ENCODE measurements around the gene NDST4.
"Not testable (repeated sequence)": the region's sequence is repeated elsewhere in the genome, so short reads cannot be mapped to it uniquely, and the experiment has no call there.

The NDST4 gene

DNA sequence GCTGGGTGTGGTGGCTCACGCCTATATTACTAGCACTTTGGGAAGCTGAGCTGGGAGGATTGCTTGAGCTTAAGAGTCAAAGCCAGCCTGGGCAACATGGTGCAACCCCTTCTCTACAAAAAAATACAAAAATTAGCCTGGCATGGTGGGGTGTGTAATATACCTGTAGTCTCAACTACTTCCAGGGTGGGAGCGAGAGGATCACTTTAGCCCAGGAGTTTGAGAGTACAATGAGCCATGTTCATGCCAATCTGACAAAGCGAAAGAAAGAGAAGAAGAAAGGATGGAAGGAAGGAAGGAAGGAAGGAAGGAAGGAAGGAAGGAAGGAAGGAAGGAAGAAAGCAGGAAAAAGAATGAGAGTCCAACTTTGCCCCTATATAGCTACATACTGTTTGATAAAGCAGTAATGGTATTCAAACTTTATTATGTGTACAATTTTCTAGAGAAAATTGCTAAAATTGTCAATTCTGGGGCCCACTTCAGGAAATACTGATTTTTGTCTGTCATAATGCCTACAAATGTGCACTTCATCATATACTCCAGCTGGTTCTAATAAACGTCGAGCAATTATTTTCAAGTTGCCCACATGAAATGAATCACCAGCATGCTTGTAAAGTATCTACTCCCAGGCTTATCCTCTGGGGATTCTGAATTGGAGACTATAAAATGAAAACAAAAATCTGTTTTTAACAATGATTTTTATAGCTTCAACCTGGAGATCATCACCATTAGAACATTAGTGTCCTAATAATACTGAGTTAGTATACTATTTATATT lies 132.3 kb downstream of the NDST4 start:
- H3K4me1 Mint-ChIP-seq, result no peaks in the 10 kb centered on the region
- peaks cover 3% of the 10 kb centered on the region for H3K9me3 Mint-ChIP-seq
- no peaks in the 10 kb centered on the region for H3K36me3 Mint-ChIP-seq
- no peak overlapping the region for H3K4me3 Mint-ChIP-seq
- no peak overlapping the region for H3K27ac Mint-ChIP-seq
- no peaks in the 10 kb centered on the region for H3K27me3 Mint-ChIP-seq
- ATAC-seq, result no peak

DNA sequence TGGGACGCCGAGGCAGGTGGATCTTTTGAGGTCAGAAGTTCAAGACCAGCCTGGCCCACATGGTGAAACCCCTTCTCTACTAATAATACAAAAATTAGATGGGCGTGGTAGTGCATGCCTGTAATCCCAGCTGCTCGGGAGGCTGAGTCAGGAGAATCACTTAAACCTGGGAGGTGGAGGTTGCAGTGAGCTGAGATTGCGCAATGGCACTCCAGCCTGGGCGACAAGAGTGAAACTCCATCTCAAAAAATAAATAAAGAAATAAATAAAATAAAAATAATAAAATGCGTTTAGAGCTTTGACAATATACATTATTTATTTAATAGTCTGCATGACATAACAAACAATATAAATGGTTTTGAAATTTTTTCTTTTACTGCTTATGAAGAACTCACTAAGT lies 133.0 kb downstream of the NDST4 start:
- not testable (repeated sequence) for ATAC-seq, H3K4me3 Mint-ChIP-seq, H3K27ac Mint-ChIP-seq, H3K27me3 Mint-ChIP-seq, H3K4me1 Mint-ChIP-seq, H3K36me3 Mint-ChIP-seq, H3K9me3 Mint-ChIP-seq

GRCh38 chr4:114976901-114977300 lies 136.5 kb downstream of the NDST4 start:
- H3K27ac Mint-ChIP-seq, result no peak overlapping the region
- H3K36me3 Mint-ChIP-seq, result no peaks in the 10 kb centered on the region
- H3K4me1 Mint-ChIP-seq, result no peaks in the 10 kb centered on the region
- peaks cover 3% of the 10 kb centered on the region for H3K9me3 Mint-ChIP-seq
- H3K27me3 Mint-ChIP-seq, result no peaks in the 10 kb centered on the region
- no peak for ATAC-seq
- no peak overlapping the region for H3K4me3 Mint-ChIP-seq

DNA sequence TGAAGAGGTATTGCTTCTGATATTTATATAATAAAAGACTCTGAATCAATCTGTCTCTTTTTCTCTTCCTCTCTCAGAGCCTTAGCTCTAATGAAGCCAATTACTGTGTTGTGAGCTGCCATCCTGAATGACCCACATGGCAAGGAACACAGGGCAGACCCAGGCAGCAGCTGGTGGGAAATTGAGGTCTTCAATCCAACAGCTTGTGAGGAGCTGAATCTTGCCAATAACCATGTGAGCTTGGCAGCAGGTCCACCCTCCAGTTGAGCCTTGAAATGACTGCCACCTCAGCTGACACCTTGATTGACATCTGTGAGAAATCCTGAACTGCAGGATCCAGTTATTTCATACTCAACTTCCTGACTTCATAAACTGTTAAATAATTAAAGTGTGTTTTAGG lies 149.4 kb downstream of the NDST4 start:
- Mint-ChIP-seq H3K9me3 (peaks cover 9% of the 10 kb centered on the region), H3K27me3 (no peaks in the 10 kb centered on the region), H3K4me1 (no peaks in the 10 kb centered on the region), H3K36me3 (no peaks in the 10 kb centered on the region), H3K27ac (no peak overlapping the region), H3K4me3 (no peak overlapping the region)
- no peak for ATAC-seq

GRCh38 chr4:114945616-114946015 lies 167.8 kb downstream of the NDST4 start:
- ATAC-seq, result no peak
- no peaks in the 10 kb centered on the region for H3K4me1 Mint-ChIP-seq
- no peak overlapping the region for H3K27ac Mint-ChIP-seq
- no peak overlapping the region for H3K4me3 Mint-ChIP-seq
- H3K9me3 Mint-ChIP-seq, result peaks cover 3% of the 10 kb centered on the region
- H3K36me3 Mint-ChIP-seq, result no peaks in the 10 kb centered on the region
- H3K27me3 Mint-ChIP-seq, result no peaks in the 10 kb centered on the region

DNA sequence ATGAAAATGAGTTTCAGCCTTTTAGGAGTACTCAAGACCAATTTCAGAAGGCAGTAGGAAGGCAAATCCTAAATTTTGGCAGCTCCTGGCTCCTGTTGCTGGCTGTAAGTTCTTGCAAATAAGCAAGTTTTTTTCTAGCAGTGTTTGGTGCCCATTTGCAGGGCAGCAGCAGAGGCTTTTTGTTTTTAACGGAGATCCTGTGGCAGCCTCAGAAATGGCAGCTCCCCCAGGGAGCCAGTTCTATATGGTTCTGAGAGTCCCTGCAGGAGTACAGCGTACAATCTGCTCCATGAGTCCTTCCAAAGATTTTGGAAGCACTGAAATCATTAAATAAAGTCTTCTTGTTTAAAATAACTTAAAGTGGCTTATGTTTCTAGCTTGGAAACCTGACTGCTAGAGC lies 171.9 kb downstream of the NDST4 start:
- Mint-ChIP-seq H3K9me3 (peaks cover 3% of the 10 kb centered on the region), H3K27me3 (no peaks in the 10 kb centered on the region), H3K27ac (no peak overlapping the region), H3K36me3 (no peaks in the 10 kb centered on the region), H3K4me3 (no peak overlapping the region), H3K4me1 (no peaks in the 10 kb centered on the region)
- no peak for ATAC-seq

GRCh38 chr4:114927881-114928280 lies 185.5 kb downstream of the NDST4 start:
- Mint-ChIP-seq H3K4me3 (no peak overlapping the region), H3K27me3 (no peaks in the 10 kb centered on the region), H3K27ac (no peak overlapping the region), H3K4me1 (no peaks in the 10 kb centered on the region), H3K9me3 (peaks cover 3% of the 10 kb centered on the region), H3K36me3 (no peaks in the 10 kb centered on the region)
- ATAC-seq, result no peak

- Mint-ChIP-seq H3K4me3 (no peak overlapping the region), H3K27me3 (no peaks in the 10 kb centered on the region), H3K27ac (no peak overlapping the region), H3K4me1 (no peaks in the 10 kb centered on the region), H3K36me3 (no peaks in the 10 kb centered on the region), H3K9me3 (peaks cover 3% of the 10 kb centered on the region)
- ATAC-seq, result no peak
These were observed 186.8 kb downstream of the NDST4 start for GRCh38 chr4:114926583-114926982.

DNA sequence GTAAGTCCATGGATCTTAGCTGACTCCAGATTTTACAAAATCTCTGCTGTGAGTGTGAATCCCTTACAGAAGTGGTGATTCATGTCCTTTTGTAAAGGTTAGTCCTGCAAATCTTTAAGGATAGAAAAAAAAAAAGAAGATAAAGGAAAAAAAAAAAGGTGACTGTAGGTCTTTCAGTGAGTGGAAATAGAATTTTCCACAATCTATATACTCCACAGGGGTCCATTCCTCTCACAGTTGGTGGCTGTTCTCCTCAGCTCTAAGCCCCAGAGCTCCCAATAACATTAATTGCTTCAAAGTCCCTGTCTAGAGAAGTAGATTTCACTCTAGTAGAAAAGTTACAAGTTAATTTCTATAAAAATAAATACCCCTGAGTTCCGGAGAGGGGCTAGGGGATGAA lies 189.1 kb downstream of the NDST4 start:
- peaks cover 3% of the 10 kb centered on the region for H3K9me3 Mint-ChIP-seq
- no peaks in the 10 kb centered on the region for H3K4me1 Mint-ChIP-seq
- H3K4me3 Mint-ChIP-seq, result no peak overlapping the region
- no peaks in the 10 kb centered on the region for H3K36me3 Mint-ChIP-seq
- no peaks in the 10 kb centered on the region for H3K27me3 Mint-ChIP-seq
- no peak overlapping the region for H3K27ac Mint-ChIP-seq
- no peak for ATAC-seq

- H3K9me3 Mint-ChIP-seq, result no peaks in the 10 kb centered on the region
- no peaks in the 10 kb centered on the region for H3K4me1 Mint-ChIP-seq
- H3K27ac Mint-ChIP-seq, result no peak overlapping the region
- no peak for ATAC-seq
- H3K4me3 Mint-ChIP-seq, result no peak overlapping the region
- H3K27me3 Mint-ChIP-seq, result no peaks in the 10 kb centered on the region
- H3K36me3 Mint-ChIP-seq, result no peaks in the 10 kb centered on the region
These were observed 190.9 kb downstream of the NDST4 start for GRCh38 chr4:114922592-114922933.

DNA sequence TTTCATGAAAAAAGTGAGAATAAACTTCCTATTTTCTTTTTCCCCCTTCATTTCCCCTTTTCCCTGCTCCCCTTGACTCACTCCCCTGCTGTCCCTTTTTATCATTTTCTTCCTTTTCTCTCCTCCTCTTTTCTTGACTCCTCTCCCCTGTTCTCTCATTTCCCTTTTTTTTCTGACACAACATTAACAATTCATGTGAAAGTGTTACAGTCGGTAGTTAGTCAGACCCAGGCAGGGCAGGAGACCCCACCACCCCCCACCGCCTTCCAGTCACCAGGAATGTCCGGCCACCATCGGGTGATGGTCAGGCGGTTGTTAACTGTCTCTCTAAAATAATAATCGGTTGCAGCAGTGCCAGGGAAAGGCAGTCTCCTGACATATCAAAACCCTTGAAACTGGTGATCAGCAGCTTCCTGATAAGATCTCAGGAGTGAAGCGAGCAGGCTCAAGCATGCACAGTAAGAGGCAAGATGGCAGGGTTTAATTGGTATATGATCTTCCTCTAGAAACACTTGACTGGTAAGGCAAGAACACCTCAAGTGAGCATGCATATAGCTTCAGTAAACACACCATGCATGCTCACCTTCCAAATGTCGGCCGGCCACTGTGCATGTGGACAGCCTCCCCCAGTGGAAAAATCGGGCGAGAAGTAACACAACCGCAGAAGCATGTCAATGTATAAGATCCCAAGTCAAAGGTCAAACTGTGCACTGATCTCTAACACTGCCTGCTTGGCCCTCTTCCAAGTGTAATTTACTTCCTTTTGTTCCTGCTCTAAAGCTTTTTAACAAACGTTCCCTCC lies 191.4 kb downstream of the NDST4 start:
- H3K4me3 Mint-ChIP-seq, result no peak overlapping the region
- no peaks in the 10 kb centered on the region for H3K4me1 Mint-ChIP-seq
- ATAC-seq, result no peak
- no peak overlapping the region for H3K27ac Mint-ChIP-seq
- H3K9me3 Mint-ChIP-seq, result no peaks in the 10 kb centered on the region
- H3K36me3 Mint-ChIP-seq, result no peaks in the 10 kb centered on the region
- H3K27me3 Mint-ChIP-seq, result no peaks in the 10 kb centered on the region

- Mint-ChIP-seq H3K27me3 (no peaks in the 10 kb centered on the region), H3K36me3 (no peaks in the 10 kb centered on the region), H3K4me1 (no peaks in the 10 kb centered on the region), H3K9me3 (no peaks in the 10 kb centered on the region), H3K27ac (no peak overlapping the region), H3K4me3 (no peak overlapping the region)
- no peak for ATAC-seq
These were observed 192.2 kb downstream of the NDST4 start for GRCh38 chr4:114921191-114921590.

DNA sequence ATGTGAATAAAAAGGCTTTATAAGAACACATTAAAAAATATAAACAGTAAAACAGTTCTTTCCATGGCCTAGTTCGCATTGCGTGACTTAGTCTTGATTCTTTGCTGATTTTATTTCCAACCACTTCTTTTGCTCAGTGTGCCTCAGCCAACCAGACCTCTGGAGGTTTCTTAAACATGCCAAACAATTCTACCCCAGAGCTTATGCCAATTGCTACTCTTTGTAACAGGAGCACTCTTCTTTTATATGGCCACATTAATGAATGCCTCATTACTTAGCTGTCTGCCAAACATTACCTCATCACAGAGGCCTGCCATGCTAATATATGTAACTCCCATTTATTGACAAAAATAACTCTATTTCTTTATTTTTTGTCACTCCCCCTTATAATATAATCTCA lies 202.3 kb downstream of the NDST4 start:
- no peak overlapping the region for H3K4me3 Mint-ChIP-seq
- ATAC-seq, result no peak
- H3K4me1 Mint-ChIP-seq, result no peaks in the 10 kb centered on the region
- H3K36me3 Mint-ChIP-seq, result no peaks in the 10 kb centered on the region
- no peaks in the 10 kb centered on the region for H3K9me3 Mint-ChIP-seq
- H3K27me3 Mint-ChIP-seq, result no peaks in the 10 kb centered on the region
- H3K27ac Mint-ChIP-seq, result no peak overlapping the region

- no peak for ATAC-seq
- Mint-ChIP-seq H3K36me3 (no peaks in the 10 kb centered on the region), H3K4me3 (no peak overlapping the region), H3K27me3 (no peaks in the 10 kb centered on the region), H3K4me1 (no peaks in the 10 kb centered on the region), H3K27ac (no peak overlapping the region), H3K9me3 (no peaks in the 10 kb centered on the region)
These were observed 205.9 kb downstream of the NDST4 start for GRCh38 chr4:114907568-114907967.

DNA sequence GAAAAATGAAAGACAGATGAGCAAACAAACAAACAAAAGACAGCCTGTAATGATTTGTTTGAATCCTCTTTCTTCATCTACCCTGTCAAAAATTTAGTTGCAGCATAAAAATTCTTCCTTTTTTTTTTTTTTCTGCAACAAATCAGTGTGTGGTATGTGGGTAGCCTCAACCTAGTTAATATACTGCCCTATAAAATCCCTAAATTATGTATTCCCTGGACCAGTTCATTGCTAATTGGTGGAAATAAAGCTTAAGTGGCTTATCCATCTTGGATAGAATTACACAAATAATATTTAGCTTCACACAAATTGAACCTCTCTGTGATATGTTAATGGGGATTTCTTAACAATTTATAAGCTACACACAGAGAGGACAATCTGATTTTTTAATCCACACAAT lies 208.4 kb downstream of the NDST4 start:
- Mint-ChIP-seq H3K9me3 (no peaks in the 10 kb centered on the region), H3K27ac (no peak overlapping the region), H3K4me3 (no peak overlapping the region), H3K27me3 (no peaks in the 10 kb centered on the region), H3K4me1 (no peaks in the 10 kb centered on the region), H3K36me3 (no peaks in the 10 kb centered on the region)
- no peak for ATAC-seq

GRCh38 chr4:114900934-114901333 lies 212.5 kb downstream of the NDST4 start:
- Mint-ChIP-seq H3K4me1 (no peaks in the 10 kb centered on the region), H3K27ac (no peak overlapping the region), H3K27me3 (no peaks in the 10 kb centered on the region), H3K4me3 (no peak overlapping the region), H3K9me3 (no peaks in the 10 kb centered on the region), H3K36me3 (no peaks in the 10 kb centered on the region)
- no peak for ATAC-seq

All from stimulated activated memory B cell treated with anti-CD40 and anti-IgM and Interleukin-4, amounts not matched to agents 10 μg/mL and 1 μg/mL and 100 μg/mL, for 72 hours (primary cell).